Small intestine (tissue), 4 donors: Measurements from ENCODE around the gene SVOPL. TPM values are rescaled to one million over a fixed set of nuclear protein-coding genes. Genes with fewer than 3 reads are reported as not detected.

Experiments used
- polyA plus RNA-seq, 4 donors: library from polyadenylated mRNA; stranded (reverse) in 3 of 4; unstranded in 1 of 4; fragments of 200-250 nt in 3 of 4; fragments of 120-200 nt in 1 of 4; gene quantifications; one replicate each; pipeline versions ENCODE4 v1.2.1 to v1.2.3, GENCODE V29; 2013
- donor health status: healthy with polysubstance abuse.
- donor health status: Bipolar disorder and iron deficiency.
- donor health status: healthy.

SVOPL gene
- polyA plus RNA-seq, 4 donors = 0.10 to 7.6 TPM; not detected in 2

Other genes starting within 250 kb of the SVOPL start
- gene TRIM24, start 241.1 kb downstream of the SVOPL start, polyA plus RNA-seq = 10 to 100 TPM in 2 of 4 donors, 1 to 10 TPM in 2; 5.8 to 37.3 (median 9.8) TPM
- gene TMEM213, start 96.6 kb upstream of the SVOPL start, polyA plus RNA-seq = under 1 TPM in 2 of 4 donors, not detected in 2; 0.01 to 0.07 TPM
- under 1 TPM in 1 of 4 donors, not detected in 3; 0.06 TPM for gene ATP6V0A4, start 96.8 kb upstream of the SVOPL start, polyA plus RNA-seq